ENCODE measurements around the gene CCDC24. TPM values are rescaled to one million over a fixed set of nuclear protein-coding genes. Genes with fewer than 3 reads are reported as not detected.
A peak's percentile ranks its signal among the peaks of the same experiment; 100 is the strongest.

CCDC24 gene
- total and polyA plus RNA-seq, 8 donors, result 9.9 to 17.7 (median 12.9) TPM

- TF ChIP-seq, protein P1, sequence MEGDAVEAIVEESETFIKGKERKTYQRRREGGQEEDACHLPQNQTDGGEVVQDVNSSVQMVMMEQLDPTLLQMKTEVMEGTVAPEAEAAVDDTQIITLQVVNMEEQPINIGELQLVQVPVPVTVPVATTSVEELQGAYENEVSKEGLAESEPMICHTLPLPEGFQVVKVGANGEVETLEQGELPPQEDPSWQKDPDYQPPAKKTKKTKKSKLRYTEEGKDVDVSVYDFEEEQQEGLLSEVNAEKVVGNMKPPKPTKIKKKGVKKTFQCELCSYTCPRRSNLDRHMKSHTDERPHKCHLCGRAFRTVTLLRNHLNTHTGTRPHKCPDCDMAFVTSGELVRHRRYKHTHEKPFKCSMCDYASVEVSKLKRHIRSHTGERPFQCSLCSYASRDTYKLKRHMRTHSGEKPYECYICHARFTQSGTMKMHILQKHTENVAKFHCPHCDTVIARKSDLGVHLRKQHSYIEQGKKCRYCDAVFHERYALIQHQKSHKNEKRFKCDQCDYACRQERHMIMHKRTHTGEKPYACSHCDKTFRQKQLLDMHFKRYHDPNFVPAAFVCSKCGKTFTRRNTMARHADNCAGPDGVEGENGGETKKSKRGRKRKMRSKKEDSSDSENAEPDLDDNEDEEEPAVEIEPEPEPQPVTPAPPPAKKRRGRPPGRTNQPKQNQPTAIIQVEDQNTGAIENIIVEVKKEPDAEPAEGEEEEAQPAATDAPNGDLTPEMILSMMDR (IDR thresholded peaks at IDR 0.05), result no peak
- Histone ChIP-seq H3K27me3 (no peaks in the 10 kb centered on the region), H3K27ac (no peak overlapping the region), H3K4me1 (peaks cover 7 to 28% of the 10 kb centered on the region in 2 donors), H3K36me3 (peaks cover 0 to 15% of the 10 kb centered on the region in 2 donors), H3K9me3 (no peaks in the 10 kb centered on the region), H3K4me3 (no peak overlapping the region)
- ATAC-seq, result no peak
- intact Hi-C loops (cut with DNase I), result no loop called here
- DNase-seq, result no peak
Observed at GRCh38 chr1:43987159-43987902, 4.1 kb upstream of the CCDC24 start.

DNA sequence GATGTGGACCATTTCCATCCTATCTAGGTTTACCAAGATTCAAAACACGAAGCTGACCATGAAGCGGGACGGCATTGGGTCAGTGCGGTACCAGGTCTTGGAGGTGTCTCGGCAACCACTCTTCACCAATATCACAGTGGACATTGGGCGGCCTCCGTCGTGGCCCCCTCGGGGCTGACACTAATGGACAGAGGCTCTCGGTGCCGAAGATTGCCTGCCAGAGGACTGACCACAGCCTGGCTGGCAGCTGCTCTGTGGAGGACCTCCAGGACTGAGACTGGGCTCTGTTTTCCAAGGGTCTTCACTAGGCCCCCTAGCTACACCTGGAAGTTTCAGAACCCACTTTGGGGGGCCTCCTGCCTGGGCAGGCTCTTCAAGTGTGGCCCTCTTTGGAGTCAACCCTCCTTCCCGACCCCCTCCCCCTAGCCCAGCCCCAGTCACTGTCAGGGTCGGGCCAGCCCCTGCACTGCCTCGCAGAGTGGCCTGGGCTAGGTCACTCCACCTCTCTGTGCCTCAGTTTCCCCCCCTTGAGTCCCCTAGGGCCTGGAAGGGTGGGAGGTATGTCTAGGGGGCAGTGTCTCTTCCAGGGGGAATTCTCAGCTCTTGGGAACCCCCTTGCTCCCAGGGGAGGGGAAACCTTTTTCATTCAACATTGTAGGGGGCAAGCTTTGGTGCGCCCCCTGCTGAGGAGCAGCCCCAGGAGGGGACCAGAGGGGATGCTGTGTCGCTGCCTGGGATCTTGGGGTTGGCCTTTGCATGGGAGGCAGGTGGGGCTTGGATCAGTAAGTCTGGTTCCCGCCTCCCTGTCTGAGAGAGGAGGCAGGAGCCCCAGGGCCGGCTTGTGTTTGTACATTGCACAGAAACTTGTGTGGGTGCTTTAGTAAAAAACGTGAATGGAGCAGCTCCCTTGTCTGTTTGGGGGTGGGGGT, 864 bp upstream of the CCDC24 start:
- intact Hi-C loops (cut with DNase I), result no loop called here
- DNase-seq, result peak in 1 of 4 donors; percentile 42
- ATAC-seq, result no peak
- TF ChIP-seq, protein P1 (IDR thresholded peaks at IDR 0.05), result no peak
- no peaks in the 10 kb centered on the region for H3K27me3 ChIP-seq
- peaks cover 7 to 22% of the 10 kb centered on the region in 2 donors for H3K4me1 ChIP-seq
- H3K27ac ChIP-seq, result peak overlapping the region in 1 of 2 donors; percentile 86
- H3K36me3 ChIP-seq, result peaks cover 0 to 3% of the 10 kb centered on the region in 2 donors
- peak overlapping the region; percentile 68 to 82 for H3K4me3 ChIP-seq
- H3K9me3 ChIP-seq, result no peaks in the 10 kb centered on the region

- Histone ChIP-seq H3K4me1 (peaks cover 7 to 22% of the 10 kb centered on the region in 2 donors), H3K36me3 (no peaks in the 10 kb centered on the region), H3K27ac (peak overlapping the region; percentile 71 to 86), H3K4me3 (peak overlapping the region; percentile 68 to 82), H3K27me3 (no peaks in the 10 kb centered on the region), H3K9me3 (no peaks in the 10 kb centered on the region)
- intact Hi-C loops (cut with DNase I), result no loop called here
- TF ChIP-seq, protein P1 (IDR thresholded peaks at IDR 0.05), result no peak
- DNase-seq (no peak), ATAC-seq (peak; percentile 34)
Observed at GRCh38 chr1:43991200-43991475, 261 bp upstream of the CCDC24 start.

GRCh38 chr1:43992232-43992995, 1.0 kb downstream of the CCDC24 start:
- no peaks in the 10 kb centered on the region for H3K27me3 ChIP-seq
- H3K36me3 ChIP-seq, result no peaks in the 10 kb centered on the region
- peaks cover 7 to 22% of the 10 kb centered on the region in 2 donors for H3K4me1 ChIP-seq
- ATAC-seq, result no peak
- peak overlapping the region; percentile 68 to 82 for H3K4me3 ChIP-seq
- peak overlapping the region; percentile 28 to 71 for H3K27ac ChIP-seq
- no peaks in the 10 kb centered on the region for H3K9me3 ChIP-seq
- TF ChIP-seq, protein P1 (IDR thresholded peaks at IDR 0.05), result no peak
- DNase-seq, result peak in 1 of 4 donors; percentile 50
- intact Hi-C loops (cut with DNase I), result no loop called here

Data from left lung (tissue), 10 donors.